EH (cell line): ENCODE results near the gene MEF2C.

Experiments used
- DNase-seq: peaks from one replicate; pipeline ENCODE4 v3.0.0-alpha.2; 2015; ENCODE audit warnings: low read depth

MEF2C gene

GRCh38 chr5:88686726-88687125 is 196.3 kb downstream of the MEF2C start:
- DNase-seq: no peak

GRCh38 chr5:88685591-88686541 is 197.1 kb downstream of the MEF2C start:
- no peak for DNase-seq

GRCh38 chr5:88683506-88684135 is 199.4 kb downstream of the MEF2C start:
- DNase-seq: no peak

GRCh38 chr5:88682881-88683361 is 200.1 kb downstream of the MEF2C start:
- no peak for DNase-seq

GRCh38 chr5:88682131-88682530 is 200.9 kb downstream of the MEF2C start:
- DNase-seq: no peak

- no peak for DNase-seq
These were observed 201.7 kb downstream of the MEF2C start for GRCh38 chr5:88681211-88681803.

GRCh38 chr5:88680253-88681132 is 202.5 kb downstream of the MEF2C start:
- peak; percentile 47 for DNase-seq

- DNase-seq: no peak
These were observed 203.3 kb downstream of the MEF2C start for GRCh38 chr5:88679638-88680037.

- no peak for DNase-seq
These were observed 204.1 kb downstream of the MEF2C start for GRCh38 chr5:88678770-88679381.

GRCh38 chr5:88677943-88678769 is 204.8 kb downstream of the MEF2C start:
- no peak for DNase-seq

- no peak for DNase-seq
These were observed 205.5 kb downstream of the MEF2C start for GRCh38 chr5:88677376-88677895.

- no peak for DNase-seq
These were observed 206.2 kb downstream of the MEF2C start for GRCh38 chr5:88676637-88677375.

- DNase-seq: peak; percentile 47
These were observed 207.0 kb downstream of the MEF2C start for GRCh38 chr5:88675708-88676636.

- no peak for DNase-seq
These were observed 207.7 kb downstream of the MEF2C start for GRCh38 chr5:88675168-88675707.

GRCh38 chr5:88674356-88675167 is 208.4 kb downstream of the MEF2C start:
- no peak for DNase-seq

- no peak for DNase-seq
These were observed 209.5 kb downstream of the MEF2C start for GRCh38 chr5:88673253-88674105.
